Fibroblast of lung (primary cell): ENCODE measurements around the gene PRKCQ. TPM values are rescaled to one million over a fixed set of nuclear protein-coding genes. Genes with fewer than 3 reads are reported as not detected.

Experiments used
- DNase-seq, 2 donors: peaks; one replicate each; pipeline versions ENCODE4 v3.0.0 to v3.0.0-alpha.2; 2010; ENCODE audit warnings: low read depth in 2 of 2
- H2AFZ ChIP-seq: 2 replicates; pipeline ENCODE4 v1.5.1; 2012; ENCODE audit warnings: low read length, control low read depth, inconsistent platforms
- H3K27ac ChIP-seq: 2 replicates; pipeline ENCODE4 v1.5.1; 2011; ENCODE audit warnings: low read length, control low read depth; ENCODE audit not compliant: insufficient read depth
- H3K27me3 ChIP-seq: 2 replicates; pipeline ENCODE4 v1.5.1; 2011; ENCODE audit warnings: mild to moderate bottlenecking, low read length; ENCODE audit not compliant: control insufficient read depth, insufficient read depth
- H3K36me3 ChIP-seq: 2 replicates; pipeline ENCODE4 v1.5.1; 2011; ENCODE audit warnings: low read length; ENCODE audit not compliant: control insufficient read depth, insufficient read depth
- H3K4me1 ChIP-seq: 2 replicates; pipeline ENCODE4 v1.5.1; 2011; ENCODE audit warnings: low read length; ENCODE audit not compliant: control insufficient read depth, insufficient read depth; ENCODE audit errors: extremely low read depth
- H3K4me2 ChIP-seq: 2 replicates; pipeline ENCODE4 v1.5.1; 2011; ENCODE audit warnings: low read length, control low read depth; ENCODE audit not compliant: insufficient read depth; ENCODE audit errors: extremely low read depth
- H3K4me3 ChIP-seq, 4 experiments: fragments of 200-600 bp in 1 of 4; sonication (generic) in 1 of 4; replicated peaks in 1 of 4; 2 replicates each; pipeline ENCODE4 v1.5.1; 2011 to 2016; ENCODE audit warnings: low read length in 4 of 4, low read depth in 3 of 4, mild to moderate bottlenecking in 3 of 4, control low read depth in 2 of 4, inconsistent platforms in 1 of 4, mixed read lengths in 1 of 4; ENCODE audit not compliant: insufficient read depth in 1 of 4; ENCODE audit errors: control extremely low read depth in 1 of 4
- H3K79me2 ChIP-seq: 2 replicates; pipeline ENCODE4 v1.5.1; 2012; ENCODE audit warnings: mild to moderate bottlenecking, low read length, inconsistent platforms; ENCODE audit not compliant: control insufficient read depth, insufficient read depth
- H3K9ac ChIP-seq: 2 replicates; pipeline ENCODE4 v1.5.1; 2011; ENCODE audit warnings: mild to moderate bottlenecking, low read length, control low read depth; ENCODE audit not compliant: insufficient read depth
- H3K9me3 ChIP-seq: 2 replicates; pipeline ENCODE4 v1.5.1; 2012; ENCODE audit warnings: low read depth, low read length; ENCODE audit not compliant: control insufficient read depth, insufficient read depth
- H4K20me1 ChIP-seq: 2 replicates; pipeline ENCODE4 v1.5.1; 2011; ENCODE audit warnings: low read length; ENCODE audit not compliant: control insufficient read depth, insufficient read depth; ENCODE audit errors: extremely low read depth
- EZH2 ChIP-seq: IDR thresholded peaks from 2 replicates; pipeline ENCODE4 v1.5.1; 2012; ENCODE audit warnings: low read length, control low read depth, mild to moderate bottlenecking; ENCODE audit errors: missing control alignments
- polyA plus RNA-seq, 2 donors: library from polyadenylated mRNA; depleted of rRNA in 1 of 2; stranded (reverse) in 1 of 2; unstranded in 1 of 2; fragments of >200 nt; gene quantifications; 2 replicates each; pipeline ENCODE4 v1.2.1, GENCODE V29; 2011 to 2012; ENCODE audit warnings: missing spikeins in 1 of 2
- total RNA-seq: library from RNA; depleted of rRNA; stranded (reverse); fragments of >200 nt; gene quantifications from 2 replicates; pipeline ENCODE4 v1.2.1, GENCODE V29; 2014
- TF ChIP-seq, protein P1 (sequence below), 2 donors: IDR thresholded peaks in 1 of 2; conservative IDR thresholded peaks in 1 of 2; 1 replicate in 1 of 2; 2 replicates in 1 of 2; pipeline ENCODE4 v1.5.1; 2011 to 2012; ENCODE audit warnings: low read length in 2 of 2, control low read depth in 1 of 2, inconsistent platforms in 1 of 2, low read depth in 1 of 2, mild to moderate bottlenecking in 1 of 2

PRKCQ gene
- total and polyA plus RNA-seq, 2 donors (not counting 1 experiment from before 2014, with no cell fraction given): under 0.01 to 0.01 TPM

DNA sequence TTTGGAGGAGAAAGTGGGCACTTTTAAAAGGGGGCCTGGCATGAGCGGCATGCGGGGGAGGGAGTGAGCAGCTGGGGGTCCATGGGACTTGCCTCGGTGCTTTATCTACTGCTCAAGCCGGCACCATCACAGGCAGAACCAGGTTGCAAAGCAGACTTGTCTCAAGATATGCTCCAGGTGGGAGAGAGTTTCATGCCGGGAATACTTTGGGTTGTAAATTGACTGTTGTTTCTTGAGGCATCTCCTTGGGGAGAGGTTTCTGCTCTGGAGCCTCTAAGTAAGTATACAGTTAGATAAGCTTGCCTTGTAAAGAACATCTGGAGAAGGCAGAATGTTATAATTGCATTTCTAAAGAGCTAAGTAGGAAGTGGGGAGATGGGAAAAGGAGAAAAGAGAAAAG, 42.8 kb upstream of the PRKCQ start:
- H3K4me2 ChIP-seq: no peak overlapping the region
- H3K27me3 ChIP-seq: no peaks in the 10 kb centered on the region
- no peaks in the 10 kb centered on the region for H3K36me3 ChIP-seq
- H3K4me1 ChIP-seq: no peaks in the 10 kb centered on the region
- no peak overlapping the region for H3K9ac ChIP-seq
- H3K79me2 ChIP-seq: no peaks in the 10 kb centered on the region
- H3K27ac ChIP-seq: no peak overlapping the region
- no peak overlapping the region for H3K4me3 ChIP-seq
- no peaks in the 10 kb centered on the region for H3K9me3 ChIP-seq
- H2AFZ ChIP-seq: no peak overlapping the region
- no peaks in the 10 kb centered on the region for H4K20me1 ChIP-seq
- no peak for DNase-seq
- TF ChIP-seq, protein P1, sequence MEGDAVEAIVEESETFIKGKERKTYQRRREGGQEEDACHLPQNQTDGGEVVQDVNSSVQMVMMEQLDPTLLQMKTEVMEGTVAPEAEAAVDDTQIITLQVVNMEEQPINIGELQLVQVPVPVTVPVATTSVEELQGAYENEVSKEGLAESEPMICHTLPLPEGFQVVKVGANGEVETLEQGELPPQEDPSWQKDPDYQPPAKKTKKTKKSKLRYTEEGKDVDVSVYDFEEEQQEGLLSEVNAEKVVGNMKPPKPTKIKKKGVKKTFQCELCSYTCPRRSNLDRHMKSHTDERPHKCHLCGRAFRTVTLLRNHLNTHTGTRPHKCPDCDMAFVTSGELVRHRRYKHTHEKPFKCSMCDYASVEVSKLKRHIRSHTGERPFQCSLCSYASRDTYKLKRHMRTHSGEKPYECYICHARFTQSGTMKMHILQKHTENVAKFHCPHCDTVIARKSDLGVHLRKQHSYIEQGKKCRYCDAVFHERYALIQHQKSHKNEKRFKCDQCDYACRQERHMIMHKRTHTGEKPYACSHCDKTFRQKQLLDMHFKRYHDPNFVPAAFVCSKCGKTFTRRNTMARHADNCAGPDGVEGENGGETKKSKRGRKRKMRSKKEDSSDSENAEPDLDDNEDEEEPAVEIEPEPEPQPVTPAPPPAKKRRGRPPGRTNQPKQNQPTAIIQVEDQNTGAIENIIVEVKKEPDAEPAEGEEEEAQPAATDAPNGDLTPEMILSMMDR (conservative IDR thresholded peaks at IDR 0.05 in 1 of 2, IDR thresholded peaks at IDR 0.05 in 1 of 2; ENCODE audit: low read depth in 1 of 2, low read length in 2 of 2): no peak
- no peak for TF ChIP-seq EZH2

DNA sequence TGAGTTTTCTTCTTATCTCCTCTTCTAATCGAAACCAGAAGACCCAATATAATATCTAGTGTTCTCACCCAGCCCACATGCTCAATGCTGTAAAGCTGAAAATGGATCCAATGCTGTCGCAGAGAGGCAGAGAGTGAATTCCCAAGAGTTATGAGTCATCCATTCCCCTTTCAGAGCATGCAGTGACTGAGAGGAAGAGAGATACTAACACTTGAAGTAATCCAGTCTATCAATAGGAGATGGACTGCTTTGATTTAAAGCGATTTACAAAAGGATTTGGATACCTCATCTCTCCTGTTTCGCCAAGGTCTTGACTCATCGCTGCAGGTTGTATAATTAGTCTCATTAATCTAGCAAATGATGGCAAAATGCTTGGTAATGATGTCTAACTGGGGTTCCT, 41.5 kb upstream of the PRKCQ start:
- H3K9me3 ChIP-seq: no peaks in the 10 kb centered on the region
- H3K27me3 ChIP-seq: no peaks in the 10 kb centered on the region
- H3K9ac ChIP-seq: no peak overlapping the region
- DNase-seq: peak in 1 of 2 donors; percentile 35
- H3K4me3 ChIP-seq: no peak overlapping the region
- H3K4me1 ChIP-seq: no peaks in the 10 kb centered on the region
- H3K36me3 ChIP-seq: no peaks in the 10 kb centered on the region
- H2AFZ ChIP-seq: no peak overlapping the region
- H3K4me2 ChIP-seq: no peak overlapping the region
- no peak overlapping the region for H3K27ac ChIP-seq
- H4K20me1 ChIP-seq: no peaks in the 10 kb centered on the region
- TF ChIP-seq, protein P1 (conservative IDR thresholded peaks at IDR 0.05 in 1 of 2, IDR thresholded peaks at IDR 0.05 in 1 of 2; ENCODE audit: low read depth in 1 of 2, low read length in 2 of 2): no peak
- no peak for TF ChIP-seq EZH2
- H3K79me2 ChIP-seq: no peaks in the 10 kb centered on the region

DNA sequence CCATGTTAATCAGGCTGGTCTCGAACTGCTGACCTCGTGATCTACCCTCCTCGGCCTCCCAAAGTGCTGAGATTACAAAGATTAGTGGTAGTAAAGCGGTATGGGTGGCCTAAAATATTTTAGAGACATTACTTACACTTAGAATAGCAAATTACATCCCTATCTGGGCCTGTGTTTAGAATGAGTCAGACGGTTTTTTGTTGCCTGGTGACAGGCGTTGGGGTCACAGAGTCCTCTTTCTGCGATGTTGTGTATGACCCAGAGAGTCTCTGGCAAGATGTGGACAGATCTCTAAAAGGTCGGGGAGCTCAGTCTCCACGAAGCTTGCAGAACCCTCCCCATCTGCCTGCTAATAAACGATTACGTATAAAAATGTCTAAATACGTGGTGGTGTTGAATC, 39.6 kb upstream of the PRKCQ start:
- no peaks in the 10 kb centered on the region for H3K79me2 ChIP-seq
- no peak overlapping the region for H2AFZ ChIP-seq
- H3K27ac ChIP-seq: no peak overlapping the region
- no peak overlapping the region for H3K4me3 ChIP-seq
- H3K4me1 ChIP-seq: no peaks in the 10 kb centered on the region
- H3K4me2 ChIP-seq: no peak overlapping the region
- TF ChIP-seq EZH2: no peak
- TF ChIP-seq, protein P1 (conservative IDR thresholded peaks at IDR 0.05 in 1 of 2, IDR thresholded peaks at IDR 0.05 in 1 of 2; ENCODE audit: low read depth in 1 of 2, low read length in 2 of 2): no peak
- DNase-seq: no peak
- no peaks in the 10 kb centered on the region for H3K9me3 ChIP-seq
- no peak overlapping the region for H3K9ac ChIP-seq
- no peaks in the 10 kb centered on the region for H3K36me3 ChIP-seq
- no peaks in the 10 kb centered on the region for H3K27me3 ChIP-seq
- no peaks in the 10 kb centered on the region for H4K20me1 ChIP-seq
